Activated B cell treated with CpG ODN at 0.5 μM for 24 hours (primary cell): ENCODE measurements around the gene ABCA5. TPM values are rescaled to one million over a fixed set of nuclear protein-coding genes. Genes with fewer than 3 reads are reported as not detected.

ENCODE experiments used
- ATAC-seq: fragments of 200-7000 bp; cut with Tn5 transposase; one replicate; pipeline ENCODE4 v1.10.0; 2021; ENCODE audit warnings: low read depth, mild to moderate bottlenecking, moderate library complexity
- CTCF ChIA-PET: fragments of 350-600 bp; sonication (Branson Sonifier 250); formaldehyde crosslinking; loops from one replicate; lab custom pipeline; 2021; ENCODE audit warnings: antibody characterized with exemption; lab: Charles Lee
- POLR2A ChIA-PET: fragments of 350-600 bp; sonication (Branson Sonifier 250); formaldehyde crosslinking; loops from one replicate; lab custom pipeline; 2021; ENCODE audit warnings: antibody characterized with exemption; lab: Charles Lee
- DNase-seq: peaks from one replicate; pipeline ENCODE4 v3.0.0; 2022
- H3K27ac Mint-ChIP-seq: one replicate; pipeline ENCODE4 v1.8.0; 2020; ENCODE audit warnings: mixed read lengths
- H3K27me3 Mint-ChIP-seq: one replicate; pipeline ENCODE4 v1.8.0; 2021; ENCODE audit warnings: mixed read lengths
- H3K36me3 Mint-ChIP-seq: one replicate; pipeline ENCODE4 v1.8.0; 2021; ENCODE audit warnings: low read depth, mixed read lengths
- H3K4me1 Mint-ChIP-seq: one replicate; pipeline ENCODE4 v1.8.0; 2021; ENCODE audit warnings: mixed read lengths
- H3K4me3 Mint-ChIP-seq: one replicate; pipeline ENCODE4 v1.8.0; 2020; ENCODE audit warnings: mild to moderate bottlenecking, mixed read lengths
- H3K9me3 Mint-ChIP-seq: one replicate; pipeline ENCODE4 v1.8.0; 2020; ENCODE audit warnings: mixed read lengths
- CTCF ChIP-seq: fragments of 200-600 bp; IDR thresholded peaks from one replicate; pipeline ENCODE4 v1.8.0; 2022; ENCODE audit warnings: antibody characterized with exemption, mild to moderate bottlenecking
- intact Hi-C: fragments of 100-400 bp; cut with micrococcal nuclease; formaldehyde crosslinking; loops from one replicate; pipeline ENCODE4 v1.15.1; 2024
- total RNA-seq: library from RNA; stranded (reverse); gene quantifications from 2 replicates; pipeline ENCODE4 v1.2.3, GENCODE V29; 2022

Gene ABCA5
- total RNA-seq, 1 donor from 2014 or later, result 30.3 TPM

- ATAC-seq (no peak), DNase-seq (no peak)
- Mint-ChIP-seq H3K9me3 (no peaks in the 10 kb centered on the region), H3K4me1 (peaks cover 8% of the 10 kb centered on the region), H3K27me3 (no peaks in the 10 kb centered on the region), H3K36me3 (no peaks in the 10 kb centered on the region), H3K4me3 (no peak overlapping the region), H3K27ac (no peak overlapping the region)
- TF ChIP-seq CTCF, result no peak
- intact Hi-C loops, result no loop called here
- POLR2A ChIA-PET, result no interaction called here
- CTCF ChIA-PET, result no interaction called here
These were observed 6.6 kb downstream of the ABCA5 start for GRCh38 chr17:69320210-69320907.

- H3K27me3 Mint-ChIP-seq, result no peaks in the 10 kb centered on the region
- no peaks in the 10 kb centered on the region for H3K9me3 Mint-ChIP-seq
- ChIA-PET POLR2A (no interaction called here), CTCF (no interaction called here)
- H3K4me1 Mint-ChIP-seq, result peaks cover 2% of the 10 kb centered on the region
- no peak for TF ChIP-seq CTCF
- intact Hi-C loops, result no loop called here
- ATAC-seq, result no peak
- no peak overlapping the region for H3K4me3 Mint-ChIP-seq
- no peak for DNase-seq
- no peak overlapping the region for H3K27ac Mint-ChIP-seq
- H3K36me3 Mint-ChIP-seq, result no peaks in the 10 kb centered on the region
These were observed 9.3 kb downstream of the ABCA5 start for GRCh38 chr17:69317625-69318024.

- Mint-ChIP-seq H3K27ac (no peak overlapping the region), H3K4me3 (no peak overlapping the region), H3K9me3 (no peaks in the 10 kb centered on the region), H3K4me1 (peaks cover 2% of the 10 kb centered on the region), H3K27me3 (no peaks in the 10 kb centered on the region), H3K36me3 (peaks cover 2% of the 10 kb centered on the region)
- intact Hi-C loops, result no loop called here
- ChIA-PET POLR2A (interaction anchor here (1.4 kb wide), 1 partner anchor 12 kb away, joined by 5 read pairs; the partner anchor contains the start of gene ABCA5), CTCF (no interaction called here)
- ATAC-seq, result no peak
- no peak for DNase-seq
- no peak for TF ChIP-seq CTCF
These were observed 12.5 kb downstream of the ABCA5 start for GRCh38 chr17:69314246-69315065.

GRCh38 chr17:69305177-69305576, 21.8 kb downstream of the ABCA5 start:
- Mint-ChIP-seq H3K36me3 (peaks cover 19% of the 10 kb centered on the region), H3K4me3 (no peak overlapping the region), H3K27me3 (no peaks in the 10 kb centered on the region), H3K27ac (no peak overlapping the region), H3K9me3 (no peaks in the 10 kb centered on the region), H3K4me1 (no peaks in the 10 kb centered on the region)
- TF ChIP-seq CTCF, result no peak
- intact Hi-C loops, result no loop called here
- ChIA-PET CTCF (no interaction called here), POLR2A (no interaction called here)
- ATAC-seq (no peak), DNase-seq (no peak)

GRCh38 chr17:69302682-69303081, 24.3 kb downstream of the ABCA5 start:
- H3K27ac Mint-ChIP-seq, result no peak overlapping the region
- no peak for DNase-seq
- no peak overlapping the region for H3K4me3 Mint-ChIP-seq
- CTCF ChIA-PET, result no interaction called here
- no peaks in the 10 kb centered on the region for H3K4me1 Mint-ChIP-seq
- H3K9me3 Mint-ChIP-seq, result no peaks in the 10 kb centered on the region
- H3K27me3 Mint-ChIP-seq, result no peaks in the 10 kb centered on the region
- ATAC-seq, result no peak
- intact Hi-C loops, result no loop called here
- POLR2A ChIA-PET, result no interaction called here
- H3K36me3 Mint-ChIP-seq, result peaks cover 12% of the 10 kb centered on the region
- TF ChIP-seq CTCF, result no peak
